Coronary artery (tissue), 2 donors: ENCODE results near the gene NUDT8.
A peak's percentile ranks its signal among the peaks of the same experiment; 100 is the strongest.

Experiments
- DNase-seq: peaks from one replicate; pipeline ENCODE4 v3.0.0-alpha.2; 2017; ENCODE audit warnings: low spot score
- H3K27ac ChIP-seq, 2 donors: fragments of 200-600 bp; sonication (generic); one replicate each; pipeline ENCODE4 v1.5.1; 2016 to 2019
- H3K4me3 ChIP-seq: fragments of 200-600 bp; sonication (generic); 2 replicates; pipeline ENCODE4 v1.5.1; 2016; ENCODE audit warnings: mild to moderate bottlenecking, moderate library complexity
- CTCF ChIP-seq: fragments of 200-600 bp; sonication (generic); IDR thresholded peaks from one replicate; pipeline ENCODE4 v1.5.1; 2019; ENCODE audit warnings: antibody characterized with exemption

NUDT8 gene

DNA sequence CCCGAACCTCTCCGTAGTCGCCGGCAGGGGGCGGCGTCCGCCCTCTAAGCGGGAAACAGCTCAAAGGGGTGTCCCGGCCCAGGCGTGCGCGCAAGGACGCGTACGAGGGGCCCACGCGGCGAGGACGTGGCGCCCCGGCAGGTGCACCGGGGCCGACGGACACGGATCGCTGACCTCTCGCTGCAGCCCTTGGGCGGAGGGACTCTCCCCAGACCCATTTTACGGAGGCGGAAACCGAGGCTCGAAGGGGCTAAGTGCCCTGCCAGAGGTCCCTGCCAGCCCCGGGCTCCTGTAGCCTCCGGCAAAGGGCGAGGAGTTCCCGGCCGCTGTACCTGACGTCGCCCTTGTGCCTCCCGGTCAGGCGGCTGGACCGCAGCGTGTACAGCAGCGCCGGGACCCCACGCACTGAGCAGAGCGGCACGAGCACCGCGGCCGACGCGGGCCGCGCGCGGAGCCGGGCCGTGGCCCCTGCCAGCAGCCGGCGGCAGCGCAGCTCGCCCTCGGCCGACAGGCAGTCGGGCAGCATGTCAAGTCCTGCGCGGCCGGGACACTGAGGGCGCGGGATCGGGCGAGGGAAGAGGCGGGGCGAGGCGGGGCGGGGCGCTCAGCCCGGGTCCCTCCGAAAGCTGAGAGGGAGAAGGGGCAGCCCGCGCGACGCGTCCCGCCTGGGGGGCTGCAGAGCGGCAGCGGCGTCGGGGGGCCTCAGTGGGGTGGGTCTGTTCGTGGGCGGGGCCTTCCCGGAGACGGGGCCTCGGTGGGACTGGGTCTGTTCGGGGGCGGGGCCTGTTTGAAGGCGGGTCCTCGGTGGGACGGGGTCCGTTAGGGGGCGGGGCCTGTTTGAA lies at the start of gene NUDT8:
TSS of gene NUDT8 (minus strand) at position 552 of the 842 bp plus-strand sequence. CDS start at position 526, 26 bp downstream.
- DNase-seq: no peak
- Histone ChIP-seq H3K27ac (peak within 1 kb of the TSS; percentile 84 to 98), H3K4me3 (peak within 1 kb of the TSS; percentile 72)
- peak; percentile 91 for TF ChIP-seq CTCF

- no peak overlapping the region for H3K27ac ChIP-seq
Observed at GRCh38 chr11:67675058-67675747, 45.5 kb upstream of the NUDT8 start.

DNA sequence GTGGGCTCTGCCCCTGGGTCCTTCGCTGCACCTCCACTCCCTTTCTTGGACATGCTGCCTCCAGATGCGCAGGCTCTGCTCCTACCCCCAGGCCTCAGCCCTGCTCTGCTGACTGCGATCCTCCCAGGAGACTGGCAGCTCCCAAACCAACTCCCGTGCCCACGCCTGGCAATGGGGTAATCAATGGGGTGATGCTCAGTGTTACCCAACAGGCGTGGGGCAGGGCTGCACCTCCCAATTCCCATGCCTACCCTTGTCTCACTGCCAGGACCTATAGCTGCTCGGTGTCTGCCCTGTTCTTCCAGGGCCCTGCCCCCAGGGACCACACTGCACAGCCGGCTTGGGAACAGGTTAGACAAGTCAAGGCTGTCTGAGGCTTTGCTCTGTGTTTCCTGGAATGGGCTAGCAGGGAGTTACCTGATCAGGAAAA lies 44.7 kb upstream of the NUDT8 start, which contains the start of gene ALDH3B2:
TSS of gene ALDH3B2 (minus strand) at position 182 of the 430 bp plus-strand sequence. CDS start 7,688 bp downstream, outside the sequence.
- TF ChIP-seq CTCF: no peak
- no peak within 1 kb of the TSS for H3K4me3 ChIP-seq
- no peak within 1 kb of the TSS for H3K27ac ChIP-seq
- no peak for DNase-seq

More at GRCh38 chr11:67675058-67675747, 45.5 kb upstream of the NUDT8 start:
- no peak overlapping the region for H3K4me3 ChIP-seq
- no peak for TF ChIP-seq CTCF
- DNase-seq: no peak

GRCh38 chr11:67673902-67674301 lies 44.2 kb upstream of the NUDT8 start:
- H3K27ac ChIP-seq: no peak overlapping the region
- no peak for TF ChIP-seq CTCF
- H3K4me3 ChIP-seq: no peak overlapping the region
- no peak for DNase-seq

DNA sequence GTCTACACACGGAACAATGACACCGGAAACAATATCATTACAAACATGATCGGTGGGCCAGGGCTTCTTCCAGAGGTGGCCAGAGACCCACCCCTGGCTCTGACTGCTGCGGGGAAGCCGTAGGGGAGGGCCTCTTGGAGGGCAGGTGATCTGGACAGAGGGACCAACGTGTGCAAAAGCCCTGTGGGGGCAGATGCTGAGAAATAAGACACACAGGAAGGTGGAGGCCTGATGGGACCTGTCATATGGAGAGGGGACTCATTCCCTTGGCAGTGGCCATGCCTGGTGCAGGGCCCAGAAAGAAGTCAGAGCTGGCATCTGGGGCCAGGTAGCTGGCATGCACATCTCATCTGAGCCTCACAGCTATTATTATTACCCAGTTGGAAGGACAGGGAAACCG lies 43.6 kb upstream of the NUDT8 start:
- DNase-seq: no peak
- Histone ChIP-seq H3K4me3 (no peak overlapping the region), H3K27ac (no peak overlapping the region)
- no peak for TF ChIP-seq CTCF

DNA sequence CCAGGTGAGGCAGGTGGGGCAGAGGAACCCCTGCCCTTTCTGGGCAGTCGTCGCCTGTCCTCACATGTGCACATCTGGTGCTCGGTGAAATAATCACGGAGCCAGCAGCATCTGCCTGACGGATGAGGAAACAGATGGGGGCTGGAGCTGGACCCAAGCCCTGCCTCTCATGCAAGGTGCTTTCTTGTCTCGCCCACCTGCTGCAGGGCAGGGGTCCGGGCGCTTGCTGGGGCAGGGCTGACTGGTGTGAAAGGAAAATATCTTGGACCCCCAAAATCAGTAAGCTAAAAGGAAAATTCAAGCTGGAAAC lies 41.4 kb upstream of the NUDT8 start:
- H3K27ac ChIP-seq: no peak overlapping the region
- no peak for DNase-seq
- H3K4me3 ChIP-seq: no peak overlapping the region
- TF ChIP-seq CTCF: no peak
